DND-41 (cell line): ENCODE data around the gene MAGT1.

Source experiments
- ATAC-seq: fragments of 200-7000 bp; cut with Tn5 transposase; 3 replicates; pipeline ENCODE4 v1.9.1; 2021; ENCODE audit warnings: low read depth; ENCODE audit not compliant: insufficient read depth
- DNase-seq: peaks from one replicate; pipeline ENCODE4 v3.0.0-alpha.2; 2020
- H2AFZ ChIP-seq: 2 replicates; pipeline ENCODE4 v1.6.0; 2012; ENCODE audit warnings: low read depth, low read length
- H3K27ac ChIP-seq: 2 replicates; pipeline ENCODE4 v1.5.1; 2012; ENCODE audit warnings: low read length, inconsistent platforms
- H3K27me3 ChIP-seq: fragments of 200-600 bp; sonication (generic); 2 replicates; pipeline ENCODE4 v1.6.0; 2012; ENCODE audit warnings: low read length, mild to moderate bottlenecking, inconsistent platforms; ENCODE audit not compliant: insufficient read depth, poor library complexity
- H3K36me3 ChIP-seq: 2 replicates; pipeline ENCODE4 v1.5.1; 2012; ENCODE audit warnings: low read length, inconsistent platforms; ENCODE audit not compliant: insufficient read depth
- H3K4me1 ChIP-seq: 2 replicates; pipeline ENCODE4 v1.5.1; 2012; ENCODE audit warnings: mild to moderate bottlenecking, low read length; ENCODE audit not compliant: insufficient read depth
- H3K4me2 ChIP-seq: 2 replicates; pipeline ENCODE4 v1.6.0; 2012; ENCODE audit warnings: mild to moderate bottlenecking, moderate library complexity, low read length, inconsistent platforms; ENCODE audit not compliant: insufficient read depth
- H3K4me3 ChIP-seq, 2 experiments: fragments of 200-600 bp in 1 of 2; shearing (Covaris generic) in 1 of 2; 2 replicates each; pipeline ENCODE4 v1.5.1; 2012 to 2016; ENCODE audit warnings: inconsistent platforms in 2 of 2, low read length in 2 of 2, mild to moderate bottlenecking in 2 of 2, low read depth in 1 of 2, moderate library complexity in 1 of 2
- H3K79me2 ChIP-seq: 2 replicates; pipeline ENCODE4 v1.6.0; 2012; ENCODE audit warnings: low read length, inconsistent platforms; ENCODE audit not compliant: insufficient read depth
- H3K9ac ChIP-seq: 2 replicates; pipeline ENCODE4 v1.6.0; 2012; ENCODE audit warnings: low read depth, mild to moderate bottlenecking, inconsistent platforms, low read length, moderate library complexity
- H3K9me3 ChIP-seq: 2 replicates; pipeline ENCODE4 v1.5.1; 2012; ENCODE audit warnings: low read length, moderate library complexity, mild to moderate bottlenecking, inconsistent platforms; ENCODE audit not compliant: insufficient read depth, severe bottlenecking
- H4K20me1 ChIP-seq: 2 replicates; pipeline ENCODE4 v1.6.0; 2012; ENCODE audit warnings: low read length; ENCODE audit not compliant: insufficient read depth
- CTCF ChIP-seq: IDR thresholded peaks from 2 replicates; pipeline ENCODE4 v1.5.1; 2012; ENCODE audit warnings: borderline replicate concordance, low read length, moderate library complexity, mild to moderate bottlenecking; ENCODE audit not compliant: poor library complexity, severe bottlenecking; ENCODE audit errors: extremely low read depth
- EZH2 ChIP-seq: IDR thresholded peaks from 3 replicates; pipeline ENCODE4 v1.6.1; 2012; ENCODE audit warnings: borderline replicate concordance, low read depth, mild to moderate bottlenecking, moderate library complexity, low read length, inconsistent platforms; ENCODE audit not compliant: severe bottlenecking

The MAGT1 gene

GRCh38 chrX:77900688-77901087, 5.5 kb upstream of the MAGT1 start:
- H3K27me3 ChIP-seq = no peaks in the 10 kb centered on the region
- H3K79me2 ChIP-seq = peaks cover 40% of the 10 kb centered on the region
- no peak overlapping the region for H2AFZ ChIP-seq
- DNase-seq (no peak), ATAC-seq (no peak)
- H3K4me2 ChIP-seq = peak overlapping the region; percentile 73
- TF ChIP-seq CTCF (no peak), EZH2 (no peak)
- peaks cover 33% of the 10 kb centered on the region for H3K36me3 ChIP-seq
- H4K20me1 ChIP-seq = no peaks in the 10 kb centered on the region
- H3K27ac ChIP-seq = peak overlapping the region; percentile 85
- H3K4me3 ChIP-seq = peak overlapping the region; percentile 57 to 78; a peak in 3 of 4 replicates
- peaks cover 35% of the 10 kb centered on the region for H3K4me1 ChIP-seq
- no peaks in the 10 kb centered on the region for H3K9me3 ChIP-seq
- peak overlapping the region; percentile 66 for H3K9ac ChIP-seq

- TF ChIP-seq CTCF (peak; percentile 67), EZH2 (no peak)
- ATAC-seq = peak; percentile 70
- H2AFZ ChIP-seq = peak within 1 kb of the TSS; percentile 81
- no peaks in the 10 kb centered on the region for H4K20me1 ChIP-seq
- H3K9me3 ChIP-seq = no peaks in the 10 kb centered on the region
- peaks cover 23% of the 10 kb centered on the region for H3K36me3 ChIP-seq
- no peaks in the 10 kb centered on the region for H3K27me3 ChIP-seq
- H3K4me2 ChIP-seq = peak within 1 kb of the TSS; percentile 73
- peak; percentile 80 for DNase-seq
- peaks cover 50% of the 10 kb centered on the region for H3K79me2 ChIP-seq
- peaks cover 35% of the 10 kb centered on the region for H3K4me1 ChIP-seq
- peak within 1 kb of the TSS; percentile 66 for H3K9ac ChIP-seq
- H3K4me3 ChIP-seq = peak within 1 kb of the TSS; percentile 57 to 78
- peak within 1 kb of the TSS; percentile 85 for H3K27ac ChIP-seq
Measured at GRCh38 chrX:77899081-77899828, 4.0 kb upstream of the MAGT1 start, which contains the start of gene COX7B. Gene COX7B (plus strand): TSS chrX:77899468. CDS start chrX:77899554, 86 bp downstream.

DNA sequence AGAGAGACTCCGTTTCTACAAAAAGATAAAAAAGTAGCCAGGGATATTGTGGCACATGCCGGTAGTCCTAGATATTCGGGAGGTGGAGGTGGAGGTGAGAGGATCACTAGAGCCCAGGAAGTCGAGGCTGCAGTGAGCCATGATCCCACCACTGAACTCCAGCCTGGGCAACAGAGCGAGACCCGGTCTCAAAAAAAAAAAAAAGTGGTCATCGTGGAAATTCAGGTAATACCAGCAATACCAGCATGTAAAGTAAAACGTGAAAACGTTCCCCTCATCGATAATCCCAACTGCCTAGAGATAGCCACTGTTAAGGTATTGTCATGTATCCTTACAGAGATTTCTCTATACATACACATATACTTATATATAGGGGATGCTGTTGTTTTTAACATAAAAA, 1.5 kb downstream of the MAGT1 start:
- Histone ChIP-seq H2AFZ (no peak overlapping the region), H3K36me3 (no peaks in the 10 kb centered on the region), H3K9ac (peak overlapping the region; percentile 62), H3K9me3 (no peaks in the 10 kb centered on the region), H3K4me2 (peak overlapping the region; percentile 77), H3K27me3 (no peaks in the 10 kb centered on the region), H4K20me1 (peaks cover 3% of the 10 kb centered on the region; the same call in 1 of the 2 replicates), H3K27ac (peak overlapping the region; percentile 89; the same call in 1 of the 2 replicates), H3K4me3 (peak overlapping the region; percentile 44 to 83; a peak in 3 of 4 replicates), H3K79me2 (peaks cover 62% of the 10 kb centered on the region), H3K4me1 (peaks cover 26% of the 10 kb centered on the region)
- TF ChIP-seq CTCF = no peak
- TF ChIP-seq EZH2 = no peak
- no peak for ATAC-seq
- no peak for DNase-seq
